VCaP (cell line): Measurements from ENCODE around the gene SOCS3.

ENCODE experiments used
- H3K27ac ChIP-seq: fragments of 450-650 bp; 2 replicates; pipeline ENCODE4 v1.5.1; 2017
- TF ChIP-seq, protein P1 (sequence below): fragments of 450-650 bp; conservative IDR thresholded peaks from 2 replicates; pipeline ENCODE4 v1.5.1; 2017; ENCODE audit warnings: mild to moderate bottlenecking, moderate library complexity

SOCS3 gene

GRCh38 chr17:78366109-78366848 is 6.4 kb upstream of the SOCS3 start:
- no peak overlapping the region for H3K27ac ChIP-seq
- TF ChIP-seq, protein P1, sequence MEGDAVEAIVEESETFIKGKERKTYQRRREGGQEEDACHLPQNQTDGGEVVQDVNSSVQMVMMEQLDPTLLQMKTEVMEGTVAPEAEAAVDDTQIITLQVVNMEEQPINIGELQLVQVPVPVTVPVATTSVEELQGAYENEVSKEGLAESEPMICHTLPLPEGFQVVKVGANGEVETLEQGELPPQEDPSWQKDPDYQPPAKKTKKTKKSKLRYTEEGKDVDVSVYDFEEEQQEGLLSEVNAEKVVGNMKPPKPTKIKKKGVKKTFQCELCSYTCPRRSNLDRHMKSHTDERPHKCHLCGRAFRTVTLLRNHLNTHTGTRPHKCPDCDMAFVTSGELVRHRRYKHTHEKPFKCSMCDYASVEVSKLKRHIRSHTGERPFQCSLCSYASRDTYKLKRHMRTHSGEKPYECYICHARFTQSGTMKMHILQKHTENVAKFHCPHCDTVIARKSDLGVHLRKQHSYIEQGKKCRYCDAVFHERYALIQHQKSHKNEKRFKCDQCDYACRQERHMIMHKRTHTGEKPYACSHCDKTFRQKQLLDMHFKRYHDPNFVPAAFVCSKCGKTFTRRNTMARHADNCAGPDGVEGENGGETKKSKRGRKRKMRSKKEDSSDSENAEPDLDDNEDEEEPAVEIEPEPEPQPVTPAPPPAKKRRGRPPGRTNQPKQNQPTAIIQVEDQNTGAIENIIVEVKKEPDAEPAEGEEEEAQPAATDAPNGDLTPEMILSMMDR, result no peak

DNA sequence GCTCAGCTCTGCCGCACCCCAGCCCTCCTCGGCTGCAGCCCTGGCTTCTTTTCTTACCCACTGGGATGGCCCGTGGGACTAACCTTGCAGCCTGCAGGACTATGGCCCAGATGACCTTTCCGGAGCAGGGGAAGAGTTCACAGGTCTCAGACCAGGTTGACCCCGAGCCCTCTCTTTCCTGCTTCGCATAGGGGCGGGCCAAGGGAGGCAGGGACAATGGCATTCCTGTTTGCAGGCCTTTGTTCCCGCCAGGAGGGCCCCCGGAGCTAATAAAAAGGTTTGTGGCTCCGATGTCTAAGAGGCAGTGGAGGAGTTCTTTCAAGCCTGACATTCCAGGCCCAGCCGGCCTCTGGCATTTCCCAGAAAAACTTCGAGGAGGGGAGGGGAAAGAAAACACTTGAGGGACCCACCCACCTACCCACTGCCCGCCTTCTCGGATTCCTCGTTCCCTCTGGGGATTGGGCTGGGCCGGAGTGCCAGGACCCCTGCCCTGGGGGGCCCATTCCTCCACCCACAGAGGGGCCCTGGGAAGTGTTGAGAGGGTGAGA is 5.8 kb upstream of the SOCS3 start:
- H3K27ac ChIP-seq, result no peak overlapping the region
- TF ChIP-seq, protein P1, result no peak

DNA sequence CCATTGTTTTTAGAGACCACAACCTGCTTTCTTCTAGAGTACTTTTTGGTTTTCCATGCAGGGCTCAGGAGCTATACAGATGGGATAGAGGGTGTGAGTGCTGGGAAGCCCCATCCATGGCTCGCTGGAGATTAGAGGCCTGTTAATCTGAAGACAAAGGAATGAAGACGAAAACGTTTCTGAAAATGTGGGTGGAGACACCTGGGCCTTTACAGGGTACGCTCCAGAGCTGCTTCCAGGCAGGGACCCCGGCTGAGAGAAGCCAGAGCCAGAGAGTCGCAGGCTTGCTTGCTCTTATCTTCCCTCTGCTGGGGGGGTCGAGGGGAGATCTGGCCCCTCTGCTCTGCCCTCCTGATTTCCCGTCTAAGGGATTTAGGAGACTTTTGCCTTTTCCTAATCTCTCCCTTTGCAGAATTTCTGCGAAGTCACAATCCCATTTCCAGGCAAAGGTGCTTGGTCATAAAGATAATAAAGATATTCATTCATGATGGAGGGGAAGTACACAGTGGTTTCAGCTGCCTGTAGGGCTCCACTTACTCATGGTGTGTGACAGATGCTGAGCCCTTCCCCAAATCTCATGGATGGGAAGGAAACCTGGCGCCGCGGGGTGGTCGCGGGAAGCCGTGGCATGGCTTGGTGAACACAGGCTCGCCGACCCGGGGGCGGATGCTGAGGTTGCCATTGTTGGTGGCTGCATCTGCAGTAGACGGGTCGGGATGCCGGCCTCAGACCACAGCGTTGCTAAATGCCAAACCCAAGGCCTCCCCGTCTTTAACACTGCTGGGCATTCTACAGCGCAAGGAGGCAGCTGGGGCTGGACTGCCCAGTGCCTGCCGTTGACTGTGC is 4.8 kb upstream of the SOCS3 start:
- no peak overlapping the region for H3K27ac ChIP-seq
- TF ChIP-seq, protein P1, result no peak

GRCh38 chr17:78362671-78363070 is 2.8 kb upstream of the SOCS3 start:
- no peak overlapping the region for H3K27ac ChIP-seq
- TF ChIP-seq, protein P1, result no peak

GRCh38 chr17:78362232-78362631 is 2.4 kb upstream of the SOCS3 start:
- H3K27ac ChIP-seq, result no peak overlapping the region
- TF ChIP-seq, protein P1, result no peak

- peak overlapping the region; percentile 68; the same call in 1 of the 2 replicates for H3K27ac ChIP-seq
- TF ChIP-seq, protein P1, result no peak
Measured at GRCh38 chr17:78361225-78361701, 1.4 kb upstream of the SOCS3 start.
